ENCODE data around the gene SORBS2. TPM values are rescaled to one million over a fixed set of nuclear protein-coding genes. Genes with fewer than 3 reads are reported as not detected.

The SORBS2 gene
- total and polyA plus RNA-seq, 2 donors (not counting 1 experiment from before 2014, with no cell fraction given): 0.33 to 3.0 TPM

DNA sequence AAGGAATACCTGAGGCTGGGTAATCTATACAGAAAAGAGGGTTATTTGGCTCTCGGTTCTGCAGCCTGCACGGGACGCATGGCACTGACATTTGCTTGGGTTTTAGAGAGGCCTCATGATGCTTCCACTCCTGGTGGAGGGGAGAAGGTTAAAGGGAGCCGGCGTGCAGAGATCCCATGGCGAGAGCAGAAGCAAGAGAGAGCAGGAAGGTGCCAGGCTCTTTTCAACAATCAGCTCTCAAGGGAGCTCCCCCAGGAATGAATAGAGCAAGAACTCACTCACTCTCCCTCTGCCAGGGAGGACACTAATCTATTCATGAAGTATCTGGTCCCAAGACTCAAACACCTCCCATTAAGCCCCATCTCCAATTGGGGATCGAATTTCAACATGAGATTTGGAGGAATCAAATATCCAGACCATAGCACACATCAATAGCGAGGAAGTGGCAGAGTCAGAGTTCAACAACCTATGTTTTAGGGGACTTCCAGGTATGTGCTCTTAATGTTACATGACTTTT, 109.8 kb downstream of the SORBS2 start:
- no peaks in the 10 kb centered on the region for H3K79me2 ChIP-seq (ENCODE audit: control insufficient read depth, insufficient read depth, low read length)
- TF ChIP-seq CTCF (conservative IDR thresholded peaks at IDR 0.05 in 1 of 2, IDR thresholded peaks at IDR 0.05 in 1 of 2; ENCODE audit: low read depth in 1 of 2, low read length in 2 of 2) (no peak), EZH2 (IDR thresholded peaks at IDR 0.05; ENCODE audit: low read length, missing control alignments) (no peak)
- no peaks in the 10 kb centered on the region for H4K20me1 ChIP-seq (ENCODE audit: control insufficient read depth, extremely low read depth, insufficient read depth, low read length)
- no peak overlapping the region for H3K4me2 ChIP-seq (ENCODE audit: extremely low read depth, insufficient read depth, low read length)
- H3K27ac ChIP-seq (ENCODE audit: insufficient read depth, low read length): no peak overlapping the region
- no peaks in the 10 kb centered on the region for H3K27me3 ChIP-seq (ENCODE audit: control insufficient read depth, insufficient read depth, low read length)
- no peak overlapping the region for H3K9ac ChIP-seq (ENCODE audit: insufficient read depth, low read length)
- no peaks in the 10 kb centered on the region for H3K9me3 ChIP-seq (ENCODE audit: control insufficient read depth, insufficient read depth, low read depth, low read length)
- H3K4me3 ChIP-seq (replicated peaks in 1 of 4; ENCODE audit: control extremely low read depth in 1 of 4, insufficient read depth in 1 of 4, low read depth in 3 of 4, low read length in 4 of 4): no peak overlapping the region
- no peaks in the 10 kb centered on the region for H3K36me3 ChIP-seq (ENCODE audit: control insufficient read depth, insufficient read depth, low read length)
- DNase-seq (ENCODE audit: low read depth in 2 of 2): no peak
- H3K4me1 ChIP-seq (ENCODE audit: control insufficient read depth, extremely low read depth, insufficient read depth, low read length): no peaks in the 10 kb centered on the region
- no peak overlapping the region for H2AFZ ChIP-seq (ENCODE audit: low read length)

DNA sequence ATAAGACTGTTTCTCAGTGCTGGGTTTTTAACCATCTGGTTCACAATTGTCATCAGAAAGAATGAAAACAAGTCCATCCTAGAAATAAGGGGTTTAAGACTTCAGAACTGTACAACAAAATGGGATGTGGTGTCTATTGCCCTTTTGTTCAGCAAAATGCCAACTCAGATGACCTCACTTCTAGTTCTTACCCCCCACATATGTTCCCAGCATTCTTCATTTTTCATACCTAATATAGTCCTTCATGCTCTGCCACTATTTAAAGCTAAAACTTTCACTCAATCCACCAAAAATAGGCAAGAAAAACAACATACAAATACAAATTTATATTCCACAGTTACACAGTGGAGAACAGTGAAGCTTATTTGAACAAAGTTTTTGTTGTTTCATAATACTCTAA, 111.4 kb downstream of the SORBS2 start:
- no peaks in the 10 kb centered on the region for H3K79me2 ChIP-seq (ENCODE audit: control insufficient read depth, insufficient read depth, low read length)
- H3K27ac ChIP-seq (ENCODE audit: insufficient read depth, low read length): no peak overlapping the region
- no peaks in the 10 kb centered on the region for H4K20me1 ChIP-seq (ENCODE audit: control insufficient read depth, extremely low read depth, insufficient read depth, low read length)
- no peaks in the 10 kb centered on the region for H3K27me3 ChIP-seq (ENCODE audit: control insufficient read depth, insufficient read depth, low read length)
- DNase-seq (ENCODE audit: low read depth in 2 of 2): no peak
- H3K4me3 ChIP-seq (replicated peaks in 1 of 4; ENCODE audit: control extremely low read depth in 1 of 4, insufficient read depth in 1 of 4, low read depth in 3 of 4, low read length in 4 of 4): no peak overlapping the region
- no peaks in the 10 kb centered on the region for H3K36me3 ChIP-seq (ENCODE audit: control insufficient read depth, insufficient read depth, low read length)
- H3K4me1 ChIP-seq (ENCODE audit: control insufficient read depth, extremely low read depth, insufficient read depth, low read length): no peaks in the 10 kb centered on the region
- TF ChIP-seq EZH2 (IDR thresholded peaks at IDR 0.05; ENCODE audit: low read length, missing control alignments): no peak
- no peak for TF ChIP-seq CTCF (conservative IDR thresholded peaks at IDR 0.05 in 1 of 2, IDR thresholded peaks at IDR 0.05 in 1 of 2; ENCODE audit: low read depth in 1 of 2, low read length in 2 of 2)
- no peak overlapping the region for H3K4me2 ChIP-seq (ENCODE audit: extremely low read depth, insufficient read depth, low read length)
- H3K9ac ChIP-seq (ENCODE audit: insufficient read depth, low read length): no peak overlapping the region
- no peaks in the 10 kb centered on the region for H3K9me3 ChIP-seq (ENCODE audit: control insufficient read depth, insufficient read depth, low read depth, low read length)
- no peak overlapping the region for H2AFZ ChIP-seq (ENCODE audit: low read length)

- Histone ChIP-seq H3K27me3 (ENCODE audit: control insufficient read depth, insufficient read depth, low read length) (no peaks in the 10 kb centered on the region), H3K9ac (ENCODE audit: insufficient read depth, low read length) (no peak overlapping the region), H3K36me3 (ENCODE audit: control insufficient read depth, insufficient read depth, low read length) (no peaks in the 10 kb centered on the region), H3K4me3 (replicated peaks in 1 of 4; ENCODE audit: control extremely low read depth in 1 of 4, insufficient read depth in 1 of 4, low read depth in 3 of 4, low read length in 4 of 4) (no peak overlapping the region), H3K4me2 (ENCODE audit: extremely low read depth, insufficient read depth, low read length) (no peak overlapping the region), H4K20me1 (ENCODE audit: control insufficient read depth, extremely low read depth, insufficient read depth, low read length) (no peaks in the 10 kb centered on the region), H3K9me3 (ENCODE audit: control insufficient read depth, insufficient read depth, low read depth, low read length) (no peaks in the 10 kb centered on the region), H3K27ac (ENCODE audit: insufficient read depth, low read length) (no peak overlapping the region), H3K79me2 (ENCODE audit: control insufficient read depth, insufficient read depth, low read length) (no peaks in the 10 kb centered on the region), H3K4me1 (ENCODE audit: control insufficient read depth, extremely low read depth, insufficient read depth, low read length) (no peaks in the 10 kb centered on the region), H2AFZ (ENCODE audit: low read length) (no peak overlapping the region)
- peak in 1 of 2 donors; percentile 49 for DNase-seq (ENCODE audit: low read depth in 2 of 2)
- TF ChIP-seq CTCF (conservative IDR thresholded peaks at IDR 0.05 in 1 of 2, IDR thresholded peaks at IDR 0.05 in 1 of 2; ENCODE audit: low read depth in 1 of 2, low read length in 2 of 2): no peak
- TF ChIP-seq EZH2 (IDR thresholded peaks at IDR 0.05; ENCODE audit: low read length, missing control alignments): no peak
Measured at GRCh38 chr4:185700048-185700447, 111.9 kb downstream of the SORBS2 start.

Data from fibroblast of lung (primary cell).